Kidney epithelial cell (primary cell): Measurements from ENCODE around the gene RGS17. TPM values are rescaled to one million over a fixed set of nuclear protein-coding genes. Genes with fewer than 3 reads are reported as not detected.
A peak's percentile ranks its signal among the peaks of the same experiment; 100 is the strongest.

Experiments used
- DNase-seq: peaks from one replicate; pipeline ENCODE4 v3.0.0-alpha.2; 2010; ENCODE audit warnings: low read depth
- H3K27me3 ChIP-seq: 2 replicates; pipeline ENCODE4 v1.6.0; 2011; ENCODE audit warnings: low read length; ENCODE audit not compliant: control insufficient read depth, insufficient read depth
- H3K36me3 ChIP-seq: 2 replicates; pipeline ENCODE4 v1.5.1; 2011; ENCODE audit warnings: low read length; ENCODE audit not compliant: control insufficient read depth, insufficient read depth
- H3K4me3 ChIP-seq: 2 replicates; pipeline ENCODE4 v1.5.1; 2011; ENCODE audit warnings: low read depth, mild to moderate bottlenecking, control low read depth, low read length
- CTCF ChIP-seq: IDR thresholded peaks from 2 replicates; pipeline ENCODE4 v1.5.1; 2011; ENCODE audit warnings: mild to moderate bottlenecking, moderate library complexity, low read length, control low read depth, inconsistent platforms; ENCODE audit not compliant: insufficient read depth, poor library complexity, severe bottlenecking
- total RNA-seq: library from RNA; depleted of rRNA; stranded (reverse); fragments of >200 nt; gene quantifications from 2 replicates; pipeline ENCODE4 v1.2.3, GENCODE V29; 2015

The RGS17 gene
- total RNA-seq, 1 donor from 2014 or later: 11.2 TPM

- Histone ChIP-seq H3K27me3 (no peaks in the 10 kb centered on the region), H3K4me3 (peak within 1 kb of the TSS; percentile 90), H3K36me3 (no peaks in the 10 kb centered on the region)
- DNase-seq: peak; percentile 92
- TF ChIP-seq CTCF: no peak
These were observed 148.0 kb downstream of the RGS17 start, which contains the start of gene FBXO5 for GRCh38 chr6:152982904-152983636. TSS of gene FBXO5 (minus strand) at chr6:152983041. CDS start at chr6:152982959, 82 bp downstream.

GRCh38 chr6:152981989-152982903 is 148.8 kb downstream of the RGS17 start:
- Histone ChIP-seq H3K36me3 (no peaks in the 10 kb centered on the region), H3K4me3 (peak overlapping the region; percentile 90), H3K27me3 (no peaks in the 10 kb centered on the region)
- no peak for DNase-seq
- no peak for TF ChIP-seq CTCF

- no peak for TF ChIP-seq CTCF
- H3K27me3 ChIP-seq: no peaks in the 10 kb centered on the region
These were observed 149.9 kb downstream of the RGS17 start for GRCh38 chr6:152981219-152981618.

GRCh38 chr6:152980656-152981055 is 150.4 kb downstream of the RGS17 start:
- no peaks in the 10 kb centered on the region for H3K36me3 ChIP-seq
- peak overlapping the region; percentile 90 for H3K4me3 ChIP-seq
- no peaks in the 10 kb centered on the region for H3K27me3 ChIP-seq
- no peak for TF ChIP-seq CTCF
- DNase-seq: no peak

More at GRCh38 chr6:152981219-152981618, 149.9 kb downstream of the RGS17 start:
- peak overlapping the region; percentile 90 for H3K4me3 ChIP-seq
- H3K36me3 ChIP-seq: no peaks in the 10 kb centered on the region
- DNase-seq: no peak

GRCh38 chr6:152979116-152979515 is 152.0 kb downstream of the RGS17 start:
- Histone ChIP-seq H3K36me3 (no peaks in the 10 kb centered on the region), H3K4me3 (no peak overlapping the region), H3K27me3 (no peaks in the 10 kb centered on the region)
- TF ChIP-seq CTCF: no peak
- DNase-seq: no peak
